Activated T-cell treated with anti-CD3 and anti-CD28 coated beads for 4 hours (primary cell): ENCODE measurements around the gene SCAANT1.

ENCODE experiments used
- DNase-seq: peaks from one replicate; pipeline ENCODE4 v3.0.0-alpha.2; 2020

SCAANT1 gene

GRCh38 chr3:63933459-63933858 is 21.3 kb upstream of the SCAANT1 start:
- no peak for DNase-seq

GRCh38 chr3:63932509-63933212 is 20.5 kb upstream of the SCAANT1 start:
- no peak for DNase-seq

- DNase-seq, result no peak
These were observed 19.1 kb upstream of the SCAANT1 start for GRCh38 chr3:63931290-63931689.

GRCh38 chr3:63927422-63928280 is 15.5 kb upstream of the SCAANT1 start:
- no peak for DNase-seq

- DNase-seq, result no peak
These were observed 14.1 kb upstream of the SCAANT1 start for GRCh38 chr3:63926309-63926708.

GRCh38 chr3:63922491-63923199 is 10.5 kb upstream of the SCAANT1 start:
- no peak for DNase-seq

- no peak for DNase-seq
These were observed 9.7 kb upstream of the SCAANT1 start for GRCh38 chr3:63921741-63922482.

GRCh38 chr3:63920001-63920400 is 7.8 kb upstream of the SCAANT1 start:
- DNase-seq, result no peak

- no peak for DNase-seq
These were observed 6.1 kb upstream of the SCAANT1 start for GRCh38 chr3:63918321-63918720.

- no peak for DNase-seq
These were observed 2.1 kb upstream of the SCAANT1 start for GRCh38 chr3:63914312-63914711.

- DNase-seq, result peak; percentile 36
These were observed 795 bp upstream of the SCAANT1 start for GRCh38 chr3:63912768-63913588.

GRCh38 chr3:63911509-63911872 is 692 bp downstream of the SCAANT1 start:
- DNase-seq, result peak; percentile 6

- DNase-seq, result no peak
These were observed 1.3 kb downstream of the SCAANT1 start for GRCh38 chr3:63910891-63911290.

GRCh38 chr3:63910001-63910400 is 2.2 kb downstream of the SCAANT1 start:
- no peak for DNase-seq

- DNase-seq, result no peak
These were observed 2.8 kb downstream of the SCAANT1 start for GRCh38 chr3:63909431-63909830.

GRCh38 chr3:63908776-63909175 is 3.4 kb downstream of the SCAANT1 start:
- DNase-seq, result no peak

- DNase-seq, result no peak
These were observed 4.0 kb downstream of the SCAANT1 start for GRCh38 chr3:63908081-63908736.

GRCh38 chr3:63905731-63906620 is 6.2 kb downstream of the SCAANT1 start:
- DNase-seq, result no peak

GRCh38 chr3:63900459-63900858 is 11.7 kb downstream of the SCAANT1 start:
- no peak for DNase-seq

- DNase-seq, result no peak
These were observed 12.2 kb downstream of the SCAANT1 start for GRCh38 chr3:63900010-63900409.
